ENCODE data around the gene SH3RF1.

- TF ChIP-seq, protein P1, sequence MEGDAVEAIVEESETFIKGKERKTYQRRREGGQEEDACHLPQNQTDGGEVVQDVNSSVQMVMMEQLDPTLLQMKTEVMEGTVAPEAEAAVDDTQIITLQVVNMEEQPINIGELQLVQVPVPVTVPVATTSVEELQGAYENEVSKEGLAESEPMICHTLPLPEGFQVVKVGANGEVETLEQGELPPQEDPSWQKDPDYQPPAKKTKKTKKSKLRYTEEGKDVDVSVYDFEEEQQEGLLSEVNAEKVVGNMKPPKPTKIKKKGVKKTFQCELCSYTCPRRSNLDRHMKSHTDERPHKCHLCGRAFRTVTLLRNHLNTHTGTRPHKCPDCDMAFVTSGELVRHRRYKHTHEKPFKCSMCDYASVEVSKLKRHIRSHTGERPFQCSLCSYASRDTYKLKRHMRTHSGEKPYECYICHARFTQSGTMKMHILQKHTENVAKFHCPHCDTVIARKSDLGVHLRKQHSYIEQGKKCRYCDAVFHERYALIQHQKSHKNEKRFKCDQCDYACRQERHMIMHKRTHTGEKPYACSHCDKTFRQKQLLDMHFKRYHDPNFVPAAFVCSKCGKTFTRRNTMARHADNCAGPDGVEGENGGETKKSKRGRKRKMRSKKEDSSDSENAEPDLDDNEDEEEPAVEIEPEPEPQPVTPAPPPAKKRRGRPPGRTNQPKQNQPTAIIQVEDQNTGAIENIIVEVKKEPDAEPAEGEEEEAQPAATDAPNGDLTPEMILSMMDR (conservative IDR thresholded peaks at IDR 0.05 in 1 of 2, IDR thresholded peaks at IDR 0.05 in 1 of 2; ENCODE audit: extremely low read depth in 1 of 2, insufficient read depth in 1 of 2, low read depth in 1 of 2, low read length in 2 of 2) = no peak
- no peak for TF ChIP-seq EZH2 (IDR thresholded peaks at IDR 0.05; ENCODE audit: borderline replicate concordance, low read length)
These were observed 45.6 kb downstream of the SH3RF1 start for GRCh38 chr4:169225058-169225751.
